ENCODE data around the gene MYH8.

DNA sequence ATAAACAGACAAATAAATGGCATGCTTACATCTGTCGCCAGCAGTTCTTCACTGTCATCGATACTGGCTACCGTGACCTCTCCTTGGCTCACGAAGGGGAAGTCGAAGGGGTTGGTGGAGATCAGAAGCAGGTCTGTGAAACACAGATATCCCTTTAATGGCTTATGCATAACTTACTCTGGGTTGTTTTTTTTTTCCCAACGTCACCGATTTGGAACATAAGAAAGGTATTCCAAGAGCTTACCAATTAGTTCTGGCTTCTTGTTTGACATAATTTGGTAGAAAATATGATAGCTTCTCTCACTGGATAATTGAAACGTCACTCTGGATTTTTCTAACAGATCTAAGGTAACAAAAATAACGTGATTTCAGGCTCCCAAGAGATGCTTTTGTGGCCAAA, 67.1 kb downstream of the MYH8 start:
- TF ChIP-seq ZNF274 (IDR thresholded peaks at IDR 0.05; ENCODE audit: low read depth, low read length) = no peak
- no peak for TF ChIP-seq YY1 (IDR thresholded peaks at IDR 0.05; ENCODE audit: insufficient read depth, insufficient read length)
- TF ChIP-seq SUZ12 (IDR thresholded peaks at IDR 0.05; ENCODE audit: extremely low read depth, insufficient read depth, insufficient read length) = no peak
